Karpas-422 (cell line): Measurements from ENCODE around the gene MMAB. TPM values are rescaled to one million over a fixed set of nuclear protein-coding genes. Genes with fewer than 3 reads are reported as not detected.

ENCODE experiments used
- DNase-seq: peaks from one replicate; pipeline ENCODE4 v3.0.0-alpha.2; 2015
- H2AFZ ChIP-seq: fragments of 200-600 bp; sonication (generic); 2 replicates; pipeline ENCODE4 v1.6.1; 2014; ENCODE audit warnings: antibody characterized with exemption, low read length, mixed read lengths
- H3K27ac ChIP-seq: fragments of 200-600 bp; sonication (generic); 2 replicates; pipeline ENCODE4 v1.5.1; 2014; ENCODE audit warnings: mild to moderate bottlenecking, low read length, moderate library complexity
- H3K27me3 ChIP-seq: fragments of 200-600 bp; sonication (generic); 2 replicates; pipeline ENCODE4 v1.6.1; 2014; ENCODE audit warnings: low read length, mixed read lengths
- H3K36me3 ChIP-seq: fragments of 200-600 bp; sonication (generic); 2 replicates; pipeline ENCODE4 v1.6.1; 2014; ENCODE audit warnings: low read length, mixed read lengths; ENCODE audit not compliant: insufficient read depth
- H3K4me1 ChIP-seq: fragments of 200-600 bp; sonication (generic); 2 replicates; pipeline ENCODE4 v1.6.1; 2014; ENCODE audit warnings: mild to moderate bottlenecking, low read length, mixed read lengths
- H3K4me2 ChIP-seq: fragments of 200-600 bp; sonication (generic); 2 replicates; pipeline ENCODE4 v1.6.1; 2014; ENCODE audit warnings: low read length, low read depth, mild to moderate bottlenecking; ENCODE audit not compliant: poor library complexity, severe bottlenecking
- H3K4me3 ChIP-seq: fragments of 200-600 bp; sonication (generic); 2 replicates; pipeline ENCODE4 v1.5.1; 2014; ENCODE audit warnings: mild to moderate bottlenecking, antibody characterized with exemption, low read length, mixed read lengths
- H3K79me2 ChIP-seq: fragments of 200-600 bp; sonication (generic); 2 replicates; pipeline ENCODE4 v1.6.1; 2014; ENCODE audit warnings: mild to moderate bottlenecking, low read length, mixed read lengths
- H3K9ac ChIP-seq: fragments of 200-600 bp; sonication (generic); 2 replicates; pipeline ENCODE4 v1.6.0; 2014; ENCODE audit warnings: low read length
- H3K9me2 ChIP-seq: fragments of 200-600 bp; sonication (generic), shearing (Covaris generic); replicated peaks from 2 replicates; pipeline ENCODE4 v1.6.0; 2014; ENCODE audit warnings: mild to moderate bottlenecking, low read length, moderate library complexity; ENCODE audit not compliant: insufficient read depth
- H3K9me3 ChIP-seq: fragments of 300-700, 200-600 bp; sonication (generic); 2 replicates; pipeline ENCODE4 v1.6.1; 2014; ENCODE audit warnings: low read length, mixed read lengths
- H4K20me1 ChIP-seq: fragments of 200-600 bp; sonication (generic); 2 replicates; pipeline ENCODE4 v1.6.1; 2014; ENCODE audit warnings: mild to moderate bottlenecking, antibody characterized with exemption, low read length, low read depth; ENCODE audit not compliant: insufficient read depth
- total RNA-seq: library from RNA; depleted of rRNA; stranded (reverse); fragments of >200 nt; shearing (Covaris generic); gene quantifications from 2 replicates; pipeline ENCODE4 v1.2.3, GENCODE V29; 2014; ENCODE audit warnings: low replicate concordance

Gene MMAB
- total RNA-seq, 1 experiment from 2014 or later = 33.5 TPM

DNA sequence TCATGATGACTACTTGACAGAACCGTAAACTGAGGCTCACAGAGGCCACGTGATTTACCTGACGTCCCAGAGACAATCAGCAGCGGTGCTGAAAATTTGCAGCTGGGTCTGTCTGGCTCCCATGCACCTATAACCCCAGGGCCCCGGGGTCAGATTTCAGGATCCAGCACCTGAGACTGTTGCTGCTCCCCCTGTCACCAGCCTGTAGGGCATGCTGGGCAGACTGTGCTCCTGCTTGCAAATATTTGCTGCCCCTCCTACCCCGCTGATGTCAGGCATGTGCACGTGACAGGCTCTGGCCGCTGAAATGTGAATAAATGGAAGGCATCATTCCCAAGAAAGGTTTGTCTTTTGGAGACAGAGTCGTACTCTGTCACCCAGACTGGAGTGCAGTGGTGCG is 6.0 kb downstream of the MMAB start:
- H2AFZ ChIP-seq = no peak overlapping the region
- H3K27ac ChIP-seq = no peak overlapping the region
- no peaks in the 10 kb centered on the region for H3K9me2 ChIP-seq
- H3K27me3 ChIP-seq = no peaks in the 10 kb centered on the region
- no peak overlapping the region for H3K4me3 ChIP-seq
- peaks cover 5% of the 10 kb centered on the region; the same call in 1 of the 2 replicates for H3K79me2 ChIP-seq
- H3K36me3 ChIP-seq = peaks cover 28% of the 10 kb centered on the region
- no peak overlapping the region for H3K4me2 ChIP-seq
- H3K4me1 ChIP-seq = peaks cover 6% of the 10 kb centered on the region
- H3K9ac ChIP-seq = no peak overlapping the region
- DNase-seq = no peak
- H4K20me1 ChIP-seq = no peaks in the 10 kb centered on the region
- peaks cover 3% of the 10 kb centered on the region; the same call in 1 of the 2 replicates for H3K9me3 ChIP-seq

DNA sequence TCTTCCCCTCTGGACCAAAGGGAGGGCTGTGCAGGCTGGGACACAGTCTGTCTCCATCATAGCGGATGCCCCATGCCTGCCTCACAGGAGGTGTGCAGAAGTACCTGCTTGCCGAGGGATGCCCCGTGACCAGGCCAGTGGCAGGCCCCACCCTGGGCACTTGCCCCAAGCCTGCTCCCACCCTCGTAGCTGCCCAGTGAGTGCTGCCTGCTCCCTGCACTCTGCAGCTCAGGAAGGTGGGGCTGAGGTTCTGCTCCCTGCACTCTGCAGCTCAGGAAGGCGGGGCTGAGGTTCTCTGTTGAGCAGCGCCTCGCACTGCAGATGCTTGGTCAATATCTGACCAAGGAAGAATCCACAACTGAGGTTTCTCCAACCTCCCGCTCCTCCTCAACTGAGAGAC is 6.9 kb downstream of the MMAB start:
- H3K9ac ChIP-seq = no peak overlapping the region
- H3K27ac ChIP-seq = no peak overlapping the region

DNA sequence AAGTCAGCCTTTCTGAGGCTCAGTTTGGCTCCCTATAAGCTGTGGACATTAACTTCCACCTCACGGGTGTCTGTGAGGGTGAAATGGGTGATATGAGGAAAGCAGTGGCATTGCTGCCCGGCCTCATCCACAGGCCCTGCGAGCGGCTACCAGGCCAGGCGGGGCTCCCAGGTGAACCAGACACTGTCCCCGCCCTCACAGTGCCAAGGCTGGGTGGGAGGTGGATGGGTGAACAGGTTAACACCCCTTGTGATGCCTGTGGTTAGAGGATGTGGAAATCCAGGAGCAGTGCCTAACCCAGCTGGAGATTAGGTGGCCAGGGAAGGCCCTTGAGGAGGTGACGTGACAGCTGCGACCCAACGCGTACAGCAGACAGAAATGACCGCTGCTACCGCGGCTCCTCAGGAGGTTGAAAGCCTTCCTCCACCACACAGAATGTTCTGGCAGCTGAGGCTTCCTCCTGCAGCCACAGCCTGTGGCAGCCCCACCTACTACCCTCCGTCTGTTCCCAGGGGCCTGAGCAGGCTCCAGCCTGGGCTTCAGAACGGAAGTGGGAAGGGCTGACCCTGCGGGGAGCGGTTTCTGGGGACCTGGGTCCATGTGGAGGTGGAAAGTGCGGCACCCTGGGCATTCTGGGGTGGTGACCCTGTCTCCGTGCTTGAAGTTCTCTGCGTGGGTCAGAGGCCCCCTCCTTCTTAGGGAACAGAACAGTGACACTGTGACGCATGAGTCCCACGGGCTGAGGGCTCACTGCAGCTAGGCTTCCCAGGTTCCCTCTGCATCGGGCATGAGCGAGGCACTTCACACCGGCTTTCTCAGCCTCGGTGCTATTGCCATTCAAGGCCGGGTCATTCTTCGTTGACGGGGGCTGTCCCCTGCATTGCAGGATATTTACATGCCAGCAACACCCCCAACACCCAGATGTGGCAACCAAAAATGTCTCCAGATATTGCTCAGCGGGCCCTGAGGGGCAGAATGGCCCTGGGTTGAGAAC is 9.7 kb downstream of the MMAB start:
- H3K4me3 ChIP-seq = no peak overlapping the region
- H2AFZ ChIP-seq = no peak overlapping the region
- DNase-seq = no peak
- no peak overlapping the region for H3K4me2 ChIP-seq
- no peaks in the 10 kb centered on the region for H3K79me2 ChIP-seq
- H3K9me2 ChIP-seq = no peaks in the 10 kb centered on the region
- H3K36me3 ChIP-seq = peaks cover 29% of the 10 kb centered on the region
- H3K4me1 ChIP-seq = no peaks in the 10 kb centered on the region
- H3K27me3 ChIP-seq = no peaks in the 10 kb centered on the region
- H4K20me1 ChIP-seq = no peaks in the 10 kb centered on the region
- no peak overlapping the region for H3K9ac ChIP-seq
- no peak overlapping the region for H3K27ac ChIP-seq
- H3K9me3 ChIP-seq = peaks cover 3% of the 10 kb centered on the region; the same call in 1 of the 2 replicates

More for the DNA sequence above, 6.9 kb downstream of the MMAB start:
- H3K4me1 ChIP-seq = no peaks in the 10 kb centered on the region
- H4K20me1 ChIP-seq = no peaks in the 10 kb centered on the region
- no peak overlapping the region for H3K4me3 ChIP-seq
- no peak overlapping the region for H2AFZ ChIP-seq
- H3K9me2 ChIP-seq = no peaks in the 10 kb centered on the region
- no peak overlapping the region for H3K4me2 ChIP-seq
- no peak for DNase-seq
- no peaks in the 10 kb centered on the region for H3K79me2 ChIP-seq
- peaks cover 29% of the 10 kb centered on the region for H3K36me3 ChIP-seq
- no peaks in the 10 kb centered on the region for H3K27me3 ChIP-seq
- H3K9me3 ChIP-seq = peaks cover 3% of the 10 kb centered on the region; the same call in 1 of the 2 replicates

DNA sequence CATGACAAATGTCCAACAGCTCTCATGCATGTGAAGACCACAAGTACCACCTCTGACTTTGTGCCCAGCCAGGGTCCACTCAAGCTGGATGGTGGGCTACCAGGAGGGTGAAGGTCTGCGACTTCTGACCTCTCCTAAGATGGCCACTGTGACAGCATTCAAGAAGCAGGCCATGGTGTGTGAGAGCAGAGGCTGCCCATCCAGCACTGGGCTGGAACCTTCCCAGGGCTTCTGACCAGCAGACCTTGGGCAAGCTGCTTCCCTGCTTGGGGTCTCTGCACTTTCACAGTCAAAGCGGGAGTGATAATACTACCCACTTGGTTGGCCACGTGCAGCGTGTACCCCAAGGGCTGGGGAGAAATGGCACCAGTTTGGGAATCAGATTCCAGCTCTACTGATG is 10.4 kb downstream of the MMAB start:
- Histone ChIP-seq H3K4me1 (no peaks in the 10 kb centered on the region), H3K79me2 (no peaks in the 10 kb centered on the region), H3K9me2 (no peaks in the 10 kb centered on the region), H3K36me3 (peaks cover 25% of the 10 kb centered on the region), H3K4me2 (no peak overlapping the region), H4K20me1 (no peaks in the 10 kb centered on the region), H3K4me3 (no peak overlapping the region), H3K9ac (no peak overlapping the region), H2AFZ (no peak overlapping the region), H3K9me3 (peaks cover 3% of the 10 kb centered on the region; the same call in 1 of the 2 replicates), H3K27ac (no peak overlapping the region), H3K27me3 (no peaks in the 10 kb centered on the region)
- no peak for DNase-seq

GRCh38 chr12:109561711-109562030 is 11.6 kb downstream of the MMAB start:
- H3K36me3 ChIP-seq = peaks cover 25% of the 10 kb centered on the region
- no peaks in the 10 kb centered on the region for H3K4me1 ChIP-seq
- peaks cover 3% of the 10 kb centered on the region; the same call in 1 of the 2 replicates for H3K9me3 ChIP-seq
- no peak overlapping the region for H3K4me3 ChIP-seq
- H3K27ac ChIP-seq = no peak overlapping the region
- no peak overlapping the region for H3K4me2 ChIP-seq
- H3K27me3 ChIP-seq = no peaks in the 10 kb centered on the region
- H2AFZ ChIP-seq = no peak overlapping the region
- no peaks in the 10 kb centered on the region for H3K79me2 ChIP-seq
- H4K20me1 ChIP-seq = no peaks in the 10 kb centered on the region
- no peak for DNase-seq
- no peaks in the 10 kb centered on the region for H3K9me2 ChIP-seq
- no peak overlapping the region for H3K9ac ChIP-seq

GRCh38 chr12:109560867-109561710 is 12.2 kb downstream of the MMAB start:
- Histone ChIP-seq H3K9me2 (no peaks in the 10 kb centered on the region), H2AFZ (no peak overlapping the region), H3K4me2 (no peak overlapping the region), H3K4me1 (no peaks in the 10 kb centered on the region), H3K36me3 (peaks cover 25% of the 10 kb centered on the region), H3K4me3 (no peak overlapping the region), H3K79me2 (no peaks in the 10 kb centered on the region), H3K27ac (no peak overlapping the region), H3K27me3 (no peaks in the 10 kb centered on the region), H3K9me3 (peaks cover 3% of the 10 kb centered on the region; the same call in 1 of the 2 replicates), H3K9ac (no peak overlapping the region), H4K20me1 (no peaks in the 10 kb centered on the region)
- DNase-seq = no peak

DNA sequence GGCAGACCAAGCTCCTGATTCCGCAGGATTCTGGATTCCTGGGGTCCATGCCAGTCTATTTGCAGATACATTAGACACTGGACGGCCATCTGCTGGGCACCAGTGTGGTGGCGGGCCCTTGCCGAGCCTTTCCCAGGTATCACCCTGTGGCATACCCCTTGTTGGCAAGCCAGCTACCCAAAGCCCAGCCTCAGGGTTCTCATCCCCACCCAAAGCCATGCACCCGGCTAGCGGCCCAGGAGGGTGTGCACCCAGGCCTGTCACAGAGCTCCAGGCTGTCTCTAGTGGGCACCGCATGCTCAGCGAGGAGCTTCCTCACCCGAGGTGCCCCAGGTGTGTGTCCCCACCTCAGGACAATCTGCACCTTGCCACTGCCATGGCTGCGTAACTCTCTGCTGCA is 13.7 kb downstream of the MMAB start:
- Histone ChIP-seq H3K36me3 (peaks cover 17% of the 10 kb centered on the region), H3K27ac (no peak overlapping the region), H3K9me2 (no peaks in the 10 kb centered on the region), H4K20me1 (no peaks in the 10 kb centered on the region), H2AFZ (no peak overlapping the region), H3K9me3 (peaks cover 3% of the 10 kb centered on the region; the same call in 1 of the 2 replicates), H3K4me3 (no peak overlapping the region), H3K9ac (no peak overlapping the region), H3K4me1 (no peaks in the 10 kb centered on the region), H3K79me2 (no peaks in the 10 kb centered on the region), H3K27me3 (no peaks in the 10 kb centered on the region), H3K4me2 (no peak overlapping the region)
- DNase-seq = no peak

DNA sequence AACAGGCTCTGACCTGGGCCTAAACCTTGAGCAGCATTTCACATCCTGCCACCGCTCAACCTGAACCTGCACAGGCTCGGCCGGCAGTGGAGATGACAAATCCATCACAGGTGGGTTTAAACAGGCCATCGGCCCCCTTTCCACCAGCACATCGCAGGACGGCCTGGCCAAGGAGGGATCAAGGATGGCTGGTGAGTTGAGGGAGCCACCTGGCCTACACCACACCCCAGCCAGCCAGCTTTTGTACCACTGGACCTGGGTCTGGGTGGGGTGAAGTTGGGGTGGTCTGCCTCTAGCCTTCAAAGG is 14.2 kb downstream of the MMAB start:
- Histone ChIP-seq H2AFZ (no peak overlapping the region), H3K4me2 (no peak overlapping the region), H3K27ac (no peak overlapping the region), H3K9me3 (peaks cover 3% of the 10 kb centered on the region; the same call in 1 of the 2 replicates), H4K20me1 (no peaks in the 10 kb centered on the region), H3K4me1 (no peaks in the 10 kb centered on the region), H3K9ac (no peak overlapping the region), H3K36me3 (peaks cover 16% of the 10 kb centered on the region; the same call in 1 of the 2 replicates), H3K4me3 (no peak overlapping the region), H3K27me3 (no peaks in the 10 kb centered on the region), H3K9me2 (no peaks in the 10 kb centered on the region), H3K79me2 (no peaks in the 10 kb centered on the region)
- no peak for DNase-seq
